CD4-positive, alpha-beta memory T cell (primary cell): Measurements from ENCODE around the gene FAM124A. TPM values are rescaled to one million over a fixed set of nuclear protein-coding genes. Genes with fewer than 3 reads are reported as not detected.

Experiments
- CTCF ChIA-PET: fragments of 350-600 bp; sonication (Branson Sonifier 250); formaldehyde crosslinking; loops from one replicate; lab custom pipeline; 2021; ENCODE audit warnings: inconsistent platforms; ENCODE audit not compliant: partially characterized antibody; lab: Charles Lee
- POLR2A ChIA-PET: fragments of 350-600 bp; sonication (Branson Sonifier 250); formaldehyde crosslinking; loops from one replicate; lab custom pipeline; 2021; ENCODE audit not compliant: partially characterized antibody; lab: Charles Lee
- DNase-seq, 5 donors: peaks; one replicate each; pipeline versions ENCODE4 v3.0.0 to v3.0.0-alpha.2; 2020 to 2022; ENCODE audit warnings: mixed read lengths in 1 of 5
- H3K27ac ChIP-seq: one replicate; pipeline ENCODE4 v1.7.0; 2013; ENCODE audit warnings: low read depth, low read length
- H3K27me3 ChIP-seq: 2 replicates; pipeline ENCODE4 v1.7.0; 2013; ENCODE audit warnings: mild to moderate bottlenecking, low read length, moderate library complexity; ENCODE audit not compliant: insufficient read depth
- H3K36me3 ChIP-seq: 2 replicates; pipeline ENCODE4 v1.7.0; 2013; ENCODE audit warnings: mild to moderate bottlenecking, low read length, moderate library complexity; ENCODE audit not compliant: insufficient read depth
- H3K4me1 ChIP-seq: 2 replicates; pipeline ENCODE4 v1.7.0; 2013; ENCODE audit warnings: mild to moderate bottlenecking, low read length, moderate library complexity; ENCODE audit not compliant: insufficient read depth
- H3K4me3 ChIP-seq, 2 donors: one replicate each; pipeline ENCODE4 v1.7.0; 2013; ENCODE audit warnings: low read length in 2 of 2, mild to moderate bottlenecking in 1 of 2
- H3K9me3 ChIP-seq, 2 donors: one replicate each; pipeline ENCODE4 v1.7.0; 2013; ENCODE audit warnings: low read length in 2 of 2, control low read depth in 1 of 2; ENCODE audit not compliant: control insufficient read depth in 1 of 2
- H3K27ac Mint-ChIP-seq, 7 donors: one replicate each; pipeline ENCODE4 v1.8.0; 2020 to 2021; ENCODE audit warnings: mixed read lengths in 7 of 7, mild to moderate bottlenecking in 6 of 7, inconsistent platforms in 3 of 7, moderate library complexity in 3 of 7
- H3K27me3 Mint-ChIP-seq, 2 donors: one replicate each; pipeline ENCODE4 v1.8.0; 2020 to 2021; ENCODE audit warnings: mixed read lengths in 2 of 2
- H3K36me3 Mint-ChIP-seq, 2 donors: one replicate each; pipeline ENCODE4 v1.8.0; 2020 to 2021; ENCODE audit warnings: mixed read lengths in 2 of 2, inconsistent platforms in 1 of 2, mild to moderate bottlenecking in 1 of 2
- H3K4me1 Mint-ChIP-seq, 4 donors: one replicate each; pipeline ENCODE4 v1.8.0; 2020 to 2021; ENCODE audit warnings: mixed read lengths in 4 of 4, mild to moderate bottlenecking in 1 of 4
- H3K4me3 Mint-ChIP-seq, 8 donors: one replicate each; pipeline ENCODE4 v1.8.0; 2020 to 2021; ENCODE audit warnings: mixed read lengths in 8 of 8, mild to moderate bottlenecking in 7 of 8, moderate library complexity in 6 of 8, inconsistent platforms in 3 of 8
- H3K9me3 Mint-ChIP-seq, 8 donors: one replicate each; pipeline ENCODE4 v1.8.0; 2020 to 2021; ENCODE audit warnings: mixed read lengths in 8 of 8, mild to moderate bottlenecking in 5 of 8, inconsistent platforms in 3 of 8, moderate library complexity in 1 of 8
- intact Hi-C: fragments of 100-400 bp; cut with micrococcal nuclease; formaldehyde crosslinking; loops from one replicate; pipeline ENCODE4 v1.15.1; 2023
- polyA plus RNA-seq, 2 donors: library from polyadenylated mRNA; unstranded; fragments of 300-500 nt; fragmentation: Illumina TruSeq; gene quantifications; one replicate each; pipeline ENCODE4 v1.2.3, GENCODE V29; 2021
- total RNA-seq, 2 experiments: library from RNA; stranded (reverse); gene quantifications; one replicate each; pipeline ENCODE4 v1.2.3, GENCODE V29; 2021

The FAM124A gene
- total and polyA plus RNA-seq, 4 experiments from 2014 or later = not detected

- intact Hi-C loops = no loop called here
- ChIA-PET POLR2A (no interaction called here), CTCF (no interaction called here)
- DNase-seq = no peak
- H3K9me3 ChIP-seq = no peaks in the 10 kb centered on the region
- no peaks in the 10 kb centered on the region for H3K36me3 Mint-ChIP-seq
- H3K4me1 Mint-ChIP-seq = no peaks in the 10 kb centered on the region
- H3K27me3 Mint-ChIP-seq = peaks cover 0 to 5% of the 10 kb centered on the region in 2 donors
- no peak overlapping the region for H3K4me3 Mint-ChIP-seq
- no peaks in the 10 kb centered on the region for H3K27me3 ChIP-seq
- no peaks in the 10 kb centered on the region for H3K36me3 ChIP-seq
- no peaks in the 10 kb centered on the region for H3K4me1 ChIP-seq
- H3K27ac Mint-ChIP-seq = no peak overlapping the region
- H3K27ac ChIP-seq = no peak overlapping the region
- no peak overlapping the region for H3K4me3 ChIP-seq
- H3K9me3 Mint-ChIP-seq = no peaks in the 10 kb centered on the region
Measured at GRCh38 chr13:51305271-51305967, 83.2 kb downstream of the FAM124A start.

DNA sequence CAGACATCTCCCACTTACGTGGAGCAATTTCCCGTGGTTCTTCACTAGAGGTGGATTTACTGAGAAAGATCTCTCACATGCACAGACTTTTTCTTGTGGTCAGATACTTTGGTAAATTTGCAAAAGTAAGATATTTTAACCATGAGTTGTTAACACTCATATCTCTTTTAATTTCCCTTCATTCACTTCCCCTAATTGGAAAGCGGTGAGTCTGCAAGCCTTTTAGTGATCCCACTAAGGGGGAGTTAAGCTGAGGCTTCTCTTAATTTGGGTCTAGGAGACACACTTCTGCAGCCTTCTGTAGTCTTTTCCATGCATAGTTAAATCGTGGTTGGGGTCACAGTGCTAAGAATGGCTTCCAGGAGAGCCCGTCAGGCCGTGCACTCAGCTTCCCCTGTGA, 86.6 kb downstream of the FAM124A start:
- no peak for DNase-seq
- no peak overlapping the region for H3K27ac ChIP-seq
- CTCF ChIA-PET = interaction anchor here (1.4 to 3.1 kb wide), 2 partner anchors 21 to 488 kb away, joined by 3 to 17 read pairs; no protein-coding TSS in a partner anchor
- H3K27me3 Mint-ChIP-seq = peaks cover 5 to 9% of the 10 kb centered on the region in 2 donors
- no peaks in the 10 kb centered on the region for H3K4me1 Mint-ChIP-seq
- H3K36me3 ChIP-seq = no peaks in the 10 kb centered on the region
- no peaks in the 10 kb centered on the region for H3K36me3 Mint-ChIP-seq
- POLR2A ChIA-PET = no interaction called here
- no peaks in the 10 kb centered on the region for H3K27me3 ChIP-seq
- no peaks in the 10 kb centered on the region for H3K9me3 ChIP-seq
- H3K9me3 Mint-ChIP-seq = no peaks in the 10 kb centered on the region
- no peak overlapping the region for H3K4me3 ChIP-seq
- H3K4me3 Mint-ChIP-seq = no peak overlapping the region
- intact Hi-C loops = no loop called here
- H3K4me1 ChIP-seq = no peaks in the 10 kb centered on the region
- H3K27ac Mint-ChIP-seq = no peak overlapping the region

DNA sequence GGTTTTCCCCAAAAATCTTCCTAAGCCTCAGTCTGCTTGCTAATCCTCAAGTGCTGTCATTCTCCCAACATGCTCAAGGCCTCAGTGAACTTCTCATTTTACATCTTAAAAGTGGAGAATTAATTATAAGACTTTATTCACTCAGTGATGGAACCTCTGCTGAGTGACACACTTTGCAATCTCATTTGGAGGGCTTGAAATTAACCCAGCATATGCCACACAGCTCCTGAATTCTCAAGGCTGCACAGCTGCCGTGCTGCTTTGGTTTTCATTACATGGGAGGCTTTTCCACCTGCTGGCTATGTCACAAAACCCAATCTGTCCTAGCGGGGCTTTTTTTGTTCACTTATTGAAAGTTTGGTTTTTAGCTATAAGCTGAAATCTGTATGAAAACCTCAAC, 89.0 kb downstream of the FAM124A start:
- no peaks in the 10 kb centered on the region for H3K36me3 Mint-ChIP-seq
- H3K4me3 Mint-ChIP-seq = no peak overlapping the region
- POLR2A ChIA-PET = no interaction called here
- no peaks in the 10 kb centered on the region for H3K9me3 ChIP-seq
- H3K4me1 ChIP-seq = no peaks in the 10 kb centered on the region
- no peak for DNase-seq
- no peak overlapping the region for H3K27ac Mint-ChIP-seq
- peaks cover 5 to 9% of the 10 kb centered on the region in 2 donors for H3K27me3 Mint-ChIP-seq
- H3K4me1 Mint-ChIP-seq = no peaks in the 10 kb centered on the region
- no peaks in the 10 kb centered on the region for H3K36me3 ChIP-seq
- H3K27ac ChIP-seq = no peak overlapping the region
- intact Hi-C loops = no loop called here
- CTCF ChIA-PET = interaction anchor here (1.1 to 1.5 kb wide), 2 partner anchors 22 to 25 kb away, joined by 3 to 4 read pairs; no protein-coding TSS in a partner anchor
- no peaks in the 10 kb centered on the region for H3K27me3 ChIP-seq
- no peaks in the 10 kb centered on the region for H3K9me3 Mint-ChIP-seq
- no peak overlapping the region for H3K4me3 ChIP-seq

GRCh38 chr13:51311957-51312520, 89.8 kb downstream of the FAM124A start:
- ChIA-PET CTCF (interaction anchor here (1.1 to 1.5 kb wide), 2 partner anchors 23 to 26 kb away, joined by 3 to 4 read pairs; no protein-coding TSS in a partner anchor), POLR2A (no interaction called here)
- intact Hi-C loops = no loop called here
- H3K27me3 Mint-ChIP-seq = peaks cover 5 to 9% of the 10 kb centered on the region in 2 donors
- no peaks in the 10 kb centered on the region for H3K27me3 ChIP-seq
- H3K27ac ChIP-seq = no peak overlapping the region
- H3K4me1 Mint-ChIP-seq = no peaks in the 10 kb centered on the region
- H3K4me1 ChIP-seq = no peaks in the 10 kb centered on the region
- no peak overlapping the region for H3K4me3 ChIP-seq
- H3K36me3 Mint-ChIP-seq = no peaks in the 10 kb centered on the region
- no peaks in the 10 kb centered on the region for H3K9me3 ChIP-seq
- no peak overlapping the region for H3K27ac Mint-ChIP-seq
- no peak overlapping the region for H3K4me3 Mint-ChIP-seq
- H3K36me3 ChIP-seq = no peaks in the 10 kb centered on the region
- DNase-seq = no peak
- no peaks in the 10 kb centered on the region for H3K9me3 Mint-ChIP-seq

DNA sequence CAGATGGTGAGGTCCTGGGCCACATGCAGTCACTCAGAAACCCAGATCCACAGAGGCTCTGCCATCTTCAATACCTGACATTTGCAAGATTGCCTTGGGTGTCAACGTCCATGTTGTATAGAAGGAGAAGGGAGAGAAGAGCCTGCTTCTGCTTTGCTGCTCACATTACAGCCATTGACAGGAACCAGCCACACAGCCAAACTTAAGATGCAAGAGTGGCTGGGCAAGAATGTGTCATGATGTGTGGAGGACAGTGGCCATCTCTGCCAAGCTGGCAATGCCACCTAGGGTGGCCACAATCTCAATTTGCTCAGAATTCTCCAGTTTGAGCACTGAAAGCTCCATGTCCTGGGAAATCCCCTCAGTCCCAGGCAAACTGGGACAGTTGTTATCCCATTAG, 91.4 kb downstream of the FAM124A start:
- intact Hi-C loops = no loop called here
- ChIA-PET POLR2A (no interaction called here), CTCF (no interaction called here)
- Histone ChIP-seq H3K27ac (no peak overlapping the region), H3K9me3 (no peaks in the 10 kb centered on the region), H3K4me1 (no peaks in the 10 kb centered on the region), H3K36me3 (no peaks in the 10 kb centered on the region), H3K27me3 (no peaks in the 10 kb centered on the region), H3K4me3 (no peak overlapping the region)
- H3K27me3 Mint-ChIP-seq = peaks cover 5 to 9% of the 10 kb centered on the region in 2 donors
- H3K4me1 Mint-ChIP-seq = no peaks in the 10 kb centered on the region
- no peak overlapping the region for H3K4me3 Mint-ChIP-seq
- H3K36me3 Mint-ChIP-seq = no peaks in the 10 kb centered on the region
- H3K27ac Mint-ChIP-seq = no peak overlapping the region
- no peaks in the 10 kb centered on the region for H3K9me3 Mint-ChIP-seq
- DNase-seq = no peak

DNA sequence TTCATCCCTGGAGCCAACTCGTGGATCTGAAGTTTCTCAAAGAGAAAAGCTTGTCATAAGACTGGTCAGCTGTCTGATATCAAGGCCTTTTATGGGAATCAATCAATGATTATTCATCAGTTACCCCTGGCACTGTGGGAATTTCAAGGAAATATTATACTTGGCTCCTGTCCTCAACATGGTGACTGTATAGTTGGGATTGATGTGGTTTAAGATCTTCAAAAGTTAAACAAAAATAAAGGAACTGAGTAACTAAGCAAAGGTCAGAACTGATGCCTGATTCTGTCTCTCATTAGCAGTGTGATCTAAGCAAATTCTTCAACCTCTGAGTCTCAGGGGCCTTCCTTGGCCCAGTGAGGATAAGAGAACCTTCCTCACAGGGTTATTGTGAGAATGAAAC, 95.1 kb downstream of the FAM124A start:
- ChIA-PET CTCF (no interaction called here), POLR2A (no interaction called here)
- no peaks in the 10 kb centered on the region for H3K4me1 Mint-ChIP-seq

DNA sequence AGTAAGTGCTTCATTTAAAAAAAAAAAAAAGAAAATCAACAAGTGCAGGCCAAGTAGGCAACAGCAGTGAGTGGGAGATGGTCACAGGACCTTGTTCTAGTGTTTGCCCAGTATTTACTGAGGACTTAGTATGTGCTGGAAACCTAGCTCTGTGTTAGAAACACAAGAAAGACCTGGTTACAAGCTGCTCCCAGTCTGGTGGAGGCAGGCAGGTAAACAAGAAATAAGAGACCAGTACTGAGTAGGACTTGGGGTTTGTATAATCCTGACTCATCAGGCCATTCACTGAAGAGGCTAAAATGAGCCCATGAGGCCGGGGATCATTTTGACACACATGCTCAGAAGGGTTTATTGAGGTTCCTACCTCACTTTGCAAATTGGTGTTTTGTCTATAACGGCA, 95.8 kb downstream of the FAM124A start:
- no peaks in the 10 kb centered on the region for H3K9me3 ChIP-seq
- CTCF ChIA-PET = no interaction called here
- no peak overlapping the region for H3K27ac ChIP-seq
- Mint-ChIP-seq H3K36me3 (no peaks in the 10 kb centered on the region), H3K27ac (no peak overlapping the region), H3K9me3 (no peaks in the 10 kb centered on the region), H3K4me1 (no peaks in the 10 kb centered on the region), H3K27me3 (peaks cover 0 to 1% of the 10 kb centered on the region in 2 donors), H3K4me3 (no peak overlapping the region)
- H3K4me3 ChIP-seq = no peak overlapping the region
- H3K4me1 ChIP-seq = no peaks in the 10 kb centered on the region
- intact Hi-C loops = no loop called here
- POLR2A ChIA-PET = no interaction called here
- no peaks in the 10 kb centered on the region for H3K27me3 ChIP-seq
- no peaks in the 10 kb centered on the region for H3K36me3 ChIP-seq
- DNase-seq = no peak

More for the DNA sequence above, 95.1 kb downstream of the FAM124A start:
- intact Hi-C loops = no loop called here
- Histone ChIP-seq H3K36me3 (no peaks in the 10 kb centered on the region), H3K4me3 (no peak overlapping the region), H3K4me1 (no peaks in the 10 kb centered on the region), H3K27ac (no peak overlapping the region), H3K9me3 (no peaks in the 10 kb centered on the region), H3K27me3 (no peaks in the 10 kb centered on the region)
- Mint-ChIP-seq H3K9me3 (no peaks in the 10 kb centered on the region), H3K27ac (no peak overlapping the region), H3K36me3 (no peaks in the 10 kb centered on the region), H3K27me3 (peaks cover under 1 to 2% of the 10 kb centered on the region in 2 donors), H3K4me3 (no peak overlapping the region)
- DNase-seq = no peak
